WTC11 (cell line): ENCODE measurements around the gene AGR2. TPM values are rescaled to one million over a fixed set of nuclear protein-coding genes. Genes with fewer than 3 reads are reported as not detected.
A peak's percentile ranks its signal among the peaks of the same experiment; 100 is the strongest.

ENCODE experiments used
- ATAC-seq: fragments of 200-7000 bp; cut with Tn5 transposase; 2 replicates; pipeline ENCODE4 v1.10.0; 2021; ENCODE audit warnings: mild to moderate bottlenecking, moderate library complexity
- CTCF ChIA-PET: fragments of 300-600 bp; sonication (Branson Sonifier 250); formaldehyde crosslinking; loops from one replicate; lab custom pipeline; 2021; ENCODE audit warnings: antibody characterized with exemption; lab: Charles Lee
- POLR2A ChIA-PET: fragments of 350-600 bp; sonication (Branson Sonifier 250); formaldehyde crosslinking; loops from one replicate; lab custom pipeline; 2021; ENCODE audit warnings: antibody characterized with exemption; lab: Charles Lee
- DNase-seq: peaks from one replicate; pipeline ENCODE4 v3.0.0; 2021; ENCODE audit warnings: low spot score
- H3K27ac Mint-ChIP-seq: 2 replicates; pipeline ENCODE4 v1.8.0; 2021; ENCODE audit warnings: mixed read lengths
- H3K27me3 Mint-ChIP-seq: 2 replicates; pipeline ENCODE4 v1.8.0; 2021; ENCODE audit warnings: low read depth, mild to moderate bottlenecking, moderate library complexity, mixed read lengths
- H3K36me3 Mint-ChIP-seq: 2 replicates; pipeline ENCODE4 v1.8.0; 2021; ENCODE audit warnings: mixed read lengths
- H3K4me1 Mint-ChIP-seq: 2 replicates; pipeline ENCODE4 v1.8.0; 2022; ENCODE audit warnings: mixed read lengths
- H3K4me3 Mint-ChIP-seq: 2 replicates; pipeline ENCODE4 v1.8.0; 2021; ENCODE audit warnings: mild to moderate bottlenecking, moderate library complexity, mixed read lengths
- H3K9me3 Mint-ChIP-seq: 2 replicates; pipeline ENCODE4 v1.8.0; 2021; ENCODE audit warnings: mixed read lengths
- AR ChIP-seq: fragments of 250-450 bp; sonication (Bioruptor Pico); IDR thresholded peaks from 2 replicates; pipeline ENCODE4 v1.9.0; 2021; ENCODE audit warnings: mild to moderate bottlenecking
- ATF1 ChIP-seq: sonication (generic); formaldehyde crosslinking; IDR thresholded peaks from 2 replicates; pipeline ENCODE4 v1.8.1; 2023; ENCODE audit warnings: mild to moderate bottlenecking, moderate library complexity, missing genetic modification reagents
- CBFB ChIP-seq: sonication (generic); formaldehyde crosslinking; IDR thresholded peaks from 2 replicates; pipeline ENCODE4 v1.8.1; 2022; ENCODE audit warnings: mild to moderate bottlenecking, low read depth, missing genetic modification reagents
- CREB1 ChIP-seq: sonication (generic); formaldehyde crosslinking; IDR thresholded peaks from 2 replicates; pipeline ENCODE4 v1.8.0; 2023; ENCODE audit warnings: mild to moderate bottlenecking, missing genetic modification reagents
- CTCF ChIP-seq: fragments of 200-600 bp; IDR thresholded peaks from 2 replicates; pipeline ENCODE4 v1.8.0; 2022; ENCODE audit warnings: antibody characterized with exemption
- GTF2I ChIP-seq: fragments of 250-450 bp; sonication (Bioruptor Pico); conservative IDR thresholded peaks from 2 replicates; pipeline ENCODE4 v1.4.0; 2021; ENCODE audit warnings: mild to moderate bottlenecking
- NFYB ChIP-seq: sonication (generic); formaldehyde crosslinking; conservative IDR thresholded peaks from 2 replicates; pipeline ENCODE4 v1.8.0; 2022; ENCODE audit warnings: low read depth, missing genetic modification reagents
- NR1H2 ChIP-seq: sonication (generic); formaldehyde crosslinking; IDR thresholded peaks from 2 replicates; pipeline ENCODE4 v1.9.0; 2021; ENCODE audit warnings: mild to moderate bottlenecking, moderate library complexity, missing genetic modification reagents
- PRRX2 ChIP-seq: fragments of 250-450 bp; sonication (Bioruptor Pico); IDR thresholded peaks from 2 replicates; pipeline ENCODE4 v1.8.0; 2021; ENCODE audit warnings: mild to moderate bottlenecking
- RORB ChIP-seq: fragments of 250-450 bp; sonication (Bioruptor Pico); IDR thresholded peaks from 2 replicates; pipeline ENCODE4 v1.9.0; 2021; ENCODE audit warnings: mild to moderate bottlenecking
- TEAD1 ChIP-seq: sonication (generic); formaldehyde crosslinking; IDR thresholded peaks from 2 replicates; pipeline ENCODE4 v1.8.0; 2022; ENCODE audit warnings: mild to moderate bottlenecking, missing genetic modification reagents
- TEAD4 ChIP-seq: sonication (generic); formaldehyde crosslinking; IDR thresholded peaks from 2 replicates; pipeline ENCODE4 v1.8.0; 2022; ENCODE audit warnings: mild to moderate bottlenecking, missing genetic modification reagents
- TP53 ChIP-seq: sonication (generic); formaldehyde crosslinking; IDR thresholded peaks from 2 replicates; pipeline ENCODE4 v1.8.1; 2023; ENCODE audit warnings: mild to moderate bottlenecking, missing genetic modification reagents
- ZNF121 ChIP-seq: sonication (generic); formaldehyde crosslinking; IDR thresholded peaks from 2 replicates; pipeline ENCODE4 v1.8.0; 2023; ENCODE audit warnings: missing genetic modification reagents
- ZNF138 ChIP-seq: sonication (generic); formaldehyde crosslinking; conservative IDR thresholded peaks from 2 replicates; pipeline ENCODE4 v1.8.1; 2022; ENCODE audit warnings: mild to moderate bottlenecking, moderate library complexity, missing genetic modification reagents
- ZNF232 ChIP-seq: sonication (generic); formaldehyde crosslinking; IDR thresholded peaks from 2 replicates; pipeline ENCODE4 v1.8.0; 2022; ENCODE audit warnings: mild to moderate bottlenecking, missing genetic modification reagents
- ZNF263 ChIP-seq: sonication (generic); formaldehyde crosslinking; IDR thresholded peaks from 2 replicates; pipeline ENCODE4 v1.8.1; 2022; ENCODE audit warnings: low read depth, mild to moderate bottlenecking, moderate library complexity, missing genetic modification reagents
- ZNF423 ChIP-seq: fragments of 250-450 bp; sonication (Bioruptor Pico); IDR thresholded peaks from 2 replicates; pipeline ENCODE4 v2.1.2; 2022; ENCODE audit warnings: mild to moderate bottlenecking, moderate library complexity
- total RNA-seq: library from RNA; stranded (reverse); gene quantifications from 3 replicates; pipeline ENCODE4 v1.2.3, GENCODE V29; 2021
- TF ChIP-seq, protein P1 (sequence below): sonication (generic); formaldehyde crosslinking; IDR thresholded peaks from 2 replicates; pipeline ENCODE4 v1.8.1; 2023; ENCODE audit warnings: mild to moderate bottlenecking, missing genetic modification reagents, moderate library complexity
- TF ChIP-seq, protein P2 (sequence below): sonication (generic); formaldehyde crosslinking; IDR thresholded peaks from 2 replicates; pipeline ENCODE4 v1.8.1; 2023; ENCODE audit warnings: mild to moderate bottlenecking, moderate library complexity, missing genetic modification reagents

The AGR2 gene
- total RNA-seq, 1 experiment from 2014 or later: 1.6 TPM

- TF ChIP-seq NR1H2 (no peak), RORB (CRISPR knock-in tag) (no peak), ZNF138 (CRISPR knock-in tag) (no peak), CREB1 (CRISPR knock-in tag) (no peak), CBFB (CRISPR knock-in tag) (no peak)
- TF ChIP-seq, all 79 proteins: peak for 0
- no peaks in the 10 kb centered on the region for H3K9me3 Mint-ChIP-seq
- ChIA-PET CTCF (no interaction called here), POLR2A (no interaction called here)
- H3K4me3 Mint-ChIP-seq: no peak overlapping the region
- H3K27me3 Mint-ChIP-seq: no peaks in the 10 kb centered on the region
- DNase-seq (no peak), ATAC-seq (peak; percentile 51; the same call in 1 of the 2 replicates)
- H3K27ac Mint-ChIP-seq: no peak overlapping the region
- H3K36me3 Mint-ChIP-seq: no peaks in the 10 kb centered on the region
- H3K4me1 Mint-ChIP-seq: peaks cover 6% of the 10 kb centered on the region; the same call in 1 of the 2 replicates
Measured at GRCh38 chr7:16847381-16847860, 42.6 kb upstream of the AGR2 start.

DNA sequence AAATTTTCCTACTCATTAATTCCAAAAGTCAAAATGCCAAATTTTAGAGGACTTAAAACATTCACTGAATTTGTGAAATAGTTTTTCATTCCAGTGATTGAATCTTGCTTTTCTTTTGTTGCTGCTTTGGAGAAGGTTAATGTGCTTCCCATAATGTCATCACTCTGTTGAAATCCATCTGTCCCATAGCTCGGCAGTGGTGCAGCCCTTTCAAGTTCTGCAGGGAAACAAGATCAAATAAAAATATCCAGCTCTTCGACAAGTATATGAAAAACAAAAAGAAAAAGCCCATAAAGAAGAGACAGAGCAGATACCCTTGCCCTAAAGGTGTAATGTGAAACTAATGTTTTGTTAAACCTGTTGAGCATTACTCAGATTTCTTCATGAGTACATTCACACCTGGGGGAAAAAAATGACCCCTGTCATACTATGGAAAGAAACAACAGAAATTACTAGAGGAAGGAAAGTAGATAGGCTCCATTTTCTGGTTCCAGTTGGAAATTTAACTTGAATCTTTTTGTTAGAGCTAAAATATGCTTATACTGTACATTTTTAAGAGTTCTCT, 41.9 kb upstream of the AGR2 start:
- Mint-ChIP-seq H3K27me3 (no peaks in the 10 kb centered on the region), H3K4me1 (peaks cover 6% of the 10 kb centered on the region; the same call in 1 of the 2 replicates), H3K36me3 (no peaks in the 10 kb centered on the region), H3K9me3 (no peaks in the 10 kb centered on the region)
- CTCF ChIA-PET: no interaction called here
- TF ChIP-seq GTF2I (no peak), ZNF423 (CRISPR knock-in tag) (no peak), ZNF121 (CRISPR knock-in tag) (no peak), ZNF232 (CRISPR knock-in tag) (no peak), ZNF263 (CRISPR knock-in tag) (no peak), PRRX2 (CRISPR knock-in tag) (no peak), TEAD4 (CRISPR knock-in tag) (no peak), TP53 (CRISPR knock-in tag) (no peak), AR (CRISPR knock-in tag) (no peak), CTCF (no peak), ATF1 (CRISPR knock-in tag) (no peak), NFYB (CRISPR knock-in tag) (no peak), TEAD1 (CRISPR knock-in tag) (no peak)
- TF ChIP-seq, protein P1, sequence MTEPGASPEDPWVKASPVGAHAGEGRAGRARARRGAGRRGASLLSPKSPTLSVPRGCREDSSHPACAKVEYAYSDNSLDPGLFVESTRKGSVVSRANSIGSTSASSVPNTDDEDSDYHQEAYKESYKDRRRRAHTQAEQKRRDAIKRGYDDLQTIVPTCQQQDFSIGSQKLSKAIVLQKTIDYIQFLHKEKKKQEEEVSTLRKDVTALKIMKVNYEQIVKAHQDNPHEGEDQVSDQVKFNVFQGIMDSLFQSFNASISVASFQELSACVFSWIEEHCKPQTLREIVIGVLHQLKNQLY: no peak
- TF ChIP-seq, protein P2, sequence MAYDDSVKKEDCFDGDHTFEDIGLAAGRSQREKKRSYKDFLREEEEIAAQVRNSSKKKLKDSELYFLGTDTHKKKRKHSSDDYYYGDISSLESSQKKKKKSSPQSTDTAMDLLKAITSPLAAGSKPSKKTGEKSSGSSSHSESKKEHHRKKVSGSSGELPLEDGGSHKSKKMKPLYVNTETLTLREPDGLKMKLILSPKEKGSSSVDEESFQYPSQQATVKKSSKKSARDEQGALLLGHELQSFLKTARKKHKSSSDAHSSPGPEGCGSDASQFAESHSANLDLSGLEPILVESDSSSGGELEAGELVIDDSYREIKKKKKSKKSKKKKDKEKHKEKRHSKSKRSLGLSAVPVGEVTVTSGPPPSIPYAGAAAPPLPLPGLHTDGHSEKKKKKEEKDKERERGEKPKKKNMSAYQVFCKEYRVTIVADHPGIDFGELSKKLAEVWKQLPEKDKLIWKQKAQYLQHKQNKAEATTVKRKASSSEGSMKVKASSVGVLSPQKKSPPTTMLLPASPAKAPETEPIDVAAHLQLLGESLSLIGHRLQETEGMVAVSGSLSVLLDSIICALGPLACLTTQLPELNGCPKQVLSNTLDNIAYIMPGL (CRISPR knock-in tag): no peak
- TF ChIP-seq, all 79 proteins: peak for 0
- DNase-seq (no peak), ATAC-seq (no peak)
- H3K4me3 Mint-ChIP-seq: no peak overlapping the region
- POLR2A ChIA-PET: no interaction called here
- no peak overlapping the region for H3K27ac Mint-ChIP-seq
